H9 (cell line): Measurements from ENCODE around the gene AGTRAP. TPM values are rescaled to one million over a fixed set of nuclear protein-coding genes. Genes with fewer than 3 reads are reported as not detected.

ENCODE experiments used
- DNase-seq: peaks from one replicate; pipeline ENCODE4 v3.0.0-alpha.2; 2017
- H2AFZ ChIP-seq: one replicate; pipeline ENCODE4 v1.6.1; 2013; ENCODE audit warnings: mild to moderate bottlenecking, low read length, control low read depth, moderate library complexity
- H2AK5ac ChIP-seq: 2 replicates; pipeline ENCODE4 v1.6.1; 2013; ENCODE audit warnings: low read length, control low read depth, mixed read lengths; ENCODE audit not compliant: insufficient read length
- H2BK120ac ChIP-seq: one replicate; pipeline ENCODE4 v1.6.1; 2013; ENCODE audit warnings: low read depth, mild to moderate bottlenecking, low read length, control low read depth, inconsistent platforms; ENCODE audit not compliant: poor library complexity, severe bottlenecking
- H2BK12ac ChIP-seq: 2 replicates; pipeline ENCODE4 v1.6.1; 2013; ENCODE audit warnings: low read length, control low read depth, mixed read lengths, low read depth; ENCODE audit not compliant: insufficient read length
- H2BK15ac ChIP-seq: 2 replicates; pipeline ENCODE4 v1.6.1; 2013; ENCODE audit warnings: low read depth, low read length, control low read depth
- H2BK20ac ChIP-seq: one replicate; pipeline ENCODE4 v1.6.1; 2013; ENCODE audit warnings: low read depth, mild to moderate bottlenecking, low read length, control low read depth, inconsistent platforms; ENCODE audit not compliant: poor library complexity, severe bottlenecking
- H2BK5ac ChIP-seq: 2 replicates; pipeline ENCODE4 v1.6.1; 2013; ENCODE audit warnings: low read length, control low read depth, mixed read lengths; ENCODE audit not compliant: insufficient read length
- H3K14ac ChIP-seq: 2 replicates; pipeline ENCODE4 v1.6.1; 2013; ENCODE audit warnings: low read length, control low read depth; ENCODE audit not compliant: insufficient read depth
- H3K18ac ChIP-seq: 2 replicates; pipeline ENCODE4 v1.6.1; 2013; ENCODE audit warnings: low read depth, mild to moderate bottlenecking, mixed read lengths, low read length, control low read depth; ENCODE audit not compliant: insufficient read length
- H3K23ac ChIP-seq: 2 replicates; pipeline ENCODE4 v1.6.1; 2013; ENCODE audit warnings: low read length, control low read depth, mixed read lengths, low read depth; ENCODE audit not compliant: insufficient read length
- H3K23me2 ChIP-seq: 2 replicates; pipeline ENCODE4 v1.6.1; 2013; ENCODE audit warnings: low read depth, mild to moderate bottlenecking, mixed read lengths, low read length, control low read depth; ENCODE audit not compliant: insufficient read length, poor library complexity, severe bottlenecking
- H3K27ac ChIP-seq: 2 replicates; pipeline ENCODE4 v1.5.1; 2013; ENCODE audit warnings: low read length, control low read depth, mixed read lengths, low read depth; ENCODE audit not compliant: insufficient read length
- H3K27me3 ChIP-seq: 2 replicates; pipeline ENCODE4 v1.6.1; 2013; ENCODE audit warnings: low read length, control low read depth, inconsistent platforms; ENCODE audit not compliant: insufficient read depth
- H3K4ac ChIP-seq: 2 replicates; pipeline ENCODE4 v1.6.1; 2013; ENCODE audit warnings: low read depth, mild to moderate bottlenecking, control low read depth, inconsistent platforms, low read length, moderate library complexity
- H3K4me1 ChIP-seq: 2 replicates; pipeline ENCODE4 v1.6.1; 2013; ENCODE audit warnings: low read length, control low read depth, inconsistent platforms; ENCODE audit not compliant: insufficient read depth
- H3K4me2 ChIP-seq: 2 replicates; pipeline ENCODE4 v1.6.1; 2013; ENCODE audit warnings: low read length, control low read depth, mixed read lengths; ENCODE audit not compliant: insufficient read length, insufficient read depth
- H3K56ac ChIP-seq: 2 replicates; pipeline ENCODE4 v1.6.1; 2013; ENCODE audit warnings: low read depth, mild to moderate bottlenecking, mixed read lengths, low read length, control low read depth; ENCODE audit not compliant: insufficient read length
- H3K79me1 ChIP-seq: 2 replicates; pipeline ENCODE4 v1.6.1; 2013; ENCODE audit warnings: low read depth, mild to moderate bottlenecking, moderate library complexity, low read length, control low read depth, inconsistent platforms; ENCODE audit not compliant: insufficient read depth, poor library complexity, severe bottlenecking
- H3K79me2 ChIP-seq: 2 replicates; pipeline ENCODE4 v1.6.1; 2013; ENCODE audit warnings: low read length, control low read depth, inconsistent platforms; ENCODE audit not compliant: insufficient read depth
- H3K9ac ChIP-seq: 2 replicates; pipeline ENCODE4 v1.6.1; 2013; ENCODE audit warnings: low read length, control low read depth, mixed read lengths; ENCODE audit not compliant: insufficient read length; ENCODE audit errors: extremely low read depth
- H3K9me3 ChIP-seq: one replicate; pipeline ENCODE4 v1.6.1; 2013; ENCODE audit warnings: low read depth, low read length, inconsistent platforms; ENCODE audit not compliant: control insufficient read depth
- H3T11ph ChIP-seq: one replicate; pipeline ENCODE4 v1.6.1; 2013; ENCODE audit warnings: mild to moderate bottlenecking, low read length, control low read depth, inconsistent platforms
- H4K20me1 ChIP-seq: one replicate; pipeline ENCODE4 v1.6.1; 2013; ENCODE audit not compliant: control insufficient read depth, insufficient read length, insufficient read depth
- H4K5ac ChIP-seq: 2 replicates; pipeline ENCODE4 v1.6.1; 2013; ENCODE audit warnings: low read depth, mild to moderate bottlenecking, mixed read lengths, low read length, control low read depth; ENCODE audit not compliant: insufficient read length
- H4K8ac ChIP-seq: replicated peaks from 2 replicates; pipeline ENCODE4 v1.6.1; 2013; ENCODE audit warnings: low read length, control low read depth, mixed read lengths, low read depth; ENCODE audit not compliant: insufficient read length
- H4K91ac ChIP-seq: 2 replicates; pipeline ENCODE4 v1.6.1; 2013; ENCODE audit warnings: low read depth, mild to moderate bottlenecking, moderate library complexity, mixed read lengths, low read length, control low read depth; ENCODE audit not compliant: insufficient read length
- H3K27ac Mint-ChIP-seq, 3 experiments: 2 replicates in 2 of 3; 3 replicates in 1 of 3; pipeline ENCODE4 v1.8.0; 2020 to 2021; ENCODE audit warnings: mixed read lengths in 3 of 3, mild to moderate bottlenecking in 1 of 3, moderate library complexity in 1 of 3
- H3K27me3 Mint-ChIP-seq: 2 replicates; pipeline ENCODE4 v1.8.0; 2021; ENCODE audit warnings: low read depth, mild to moderate bottlenecking, moderate library complexity, mixed read lengths
- H3K36me3 Mint-ChIP-seq, 3 experiments: 2 replicates in 2 of 3; 3 replicates in 1 of 3; pipeline ENCODE4 v1.8.0; 2020 to 2021; ENCODE audit warnings: low read depth in 3 of 3, mixed read lengths in 3 of 3; ENCODE audit not compliant: insufficient read depth in 1 of 3
- H3K4me1 Mint-ChIP-seq, 2 experiments: 2 replicates each; pipeline ENCODE4 v1.8.0; 2020; ENCODE audit warnings: mixed read lengths in 2 of 2
- H3K4me3 Mint-ChIP-seq, 2 experiments: 2 replicates in 1 of 2; 3 replicates in 1 of 2; pipeline ENCODE4 v1.8.0; 2020 to 2021; ENCODE audit warnings: mild to moderate bottlenecking in 2 of 2, mixed read lengths in 2 of 2, moderate library complexity in 1 of 2
- H3K9me3 Mint-ChIP-seq, 2 experiments: 2 replicates in 1 of 2; 3 replicates in 1 of 2; pipeline ENCODE4 v1.8.0; 2020; ENCODE audit warnings: mild to moderate bottlenecking in 2 of 2, mixed read lengths in 2 of 2, moderate library complexity in 1 of 2
- WGBS: extraction: QIAGEN DNeasy Blood & Tissue Kit; methylation state at CpG from one replicate; pipeline ENCODE4 v1.1.7; 2013; ENCODE audit warnings: missing lambda C conversion rate, low lambda C conversion rate, mixed read lengths; ENCODE audit not compliant: insufficient read length; ENCODE audit errors: extremely low coverage; 5-methylcytosine and 5-hydroxymethylcytosine counted together
- total RNA-seq: library from RNA; stranded (reverse); gene quantifications from 2 replicates; pipeline ENCODE4 v1.2.1, GENCODE V29; 2021
- TF ChIP-seq, protein P1 (sequence below): fragments of 200-600 bp; sonication (generic); conservative IDR thresholded peaks from 3 replicates; pipeline ENCODE4 v1.8.0; 2021; ENCODE audit warnings: antibody characterized with exemption, mild to moderate bottlenecking

Gene AGTRAP
- total RNA-seq, 1 experiment from 2014 or later, result 60.9 TPM

DNA sequence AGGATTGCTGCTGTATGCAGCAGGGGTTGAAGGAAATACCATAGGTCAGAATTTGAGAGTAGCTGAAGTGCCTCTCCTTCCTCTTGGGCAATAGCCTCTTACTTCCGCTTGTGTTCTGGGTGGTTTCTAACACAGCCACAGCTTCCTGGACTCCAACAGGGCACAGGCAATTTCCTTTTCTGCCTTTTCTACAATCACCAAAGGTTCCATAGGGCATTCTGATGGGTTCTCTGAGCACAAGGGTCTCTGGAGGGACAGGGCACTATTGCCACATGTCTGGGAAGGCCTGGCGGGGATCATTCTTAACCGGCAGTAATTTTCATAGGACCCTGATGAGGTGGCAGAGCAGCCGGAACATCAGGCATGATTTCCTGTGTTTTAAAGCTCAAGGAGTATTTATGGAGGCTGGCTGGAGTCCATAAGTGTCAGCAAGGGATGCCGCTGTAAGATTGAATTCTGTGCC, 5.5 kb upstream of the AGTRAP start:
- Histone ChIP-seq H4K5ac (no peak overlapping the region), H2BK15ac (no peak overlapping the region), H3K79me1 (no peaks in the 10 kb centered on the region), H2BK120ac (no peak overlapping the region), H3K56ac (no peak overlapping the region), H3K27ac (no peak overlapping the region), H3K23me2 (no peaks in the 10 kb centered on the region), H2BK5ac (no peak overlapping the region), H3K14ac (no peak overlapping the region), H4K8ac (no peak overlapping the region), H2AK5ac (no peak overlapping the region), H3K4me1 (peaks cover 8% of the 10 kb centered on the region), H3T11ph (no peak overlapping the region), H3K18ac (no peak overlapping the region), H3K23ac (no peak overlapping the region), H3K4ac (no peak overlapping the region), H3K4me2 (no peak overlapping the region), H2BK12ac (no peak overlapping the region), H4K91ac (no peak overlapping the region), H2BK20ac (no peak overlapping the region), H2AFZ (no peak overlapping the region), H3K79me2 (no peaks in the 10 kb centered on the region), H3K9ac (no peak overlapping the region), H3K27me3 (no peaks in the 10 kb centered on the region), H4K20me1 (no peaks in the 10 kb centered on the region), H3K9me3 (no peaks in the 10 kb centered on the region)
- TF ChIP-seq, protein P1, sequence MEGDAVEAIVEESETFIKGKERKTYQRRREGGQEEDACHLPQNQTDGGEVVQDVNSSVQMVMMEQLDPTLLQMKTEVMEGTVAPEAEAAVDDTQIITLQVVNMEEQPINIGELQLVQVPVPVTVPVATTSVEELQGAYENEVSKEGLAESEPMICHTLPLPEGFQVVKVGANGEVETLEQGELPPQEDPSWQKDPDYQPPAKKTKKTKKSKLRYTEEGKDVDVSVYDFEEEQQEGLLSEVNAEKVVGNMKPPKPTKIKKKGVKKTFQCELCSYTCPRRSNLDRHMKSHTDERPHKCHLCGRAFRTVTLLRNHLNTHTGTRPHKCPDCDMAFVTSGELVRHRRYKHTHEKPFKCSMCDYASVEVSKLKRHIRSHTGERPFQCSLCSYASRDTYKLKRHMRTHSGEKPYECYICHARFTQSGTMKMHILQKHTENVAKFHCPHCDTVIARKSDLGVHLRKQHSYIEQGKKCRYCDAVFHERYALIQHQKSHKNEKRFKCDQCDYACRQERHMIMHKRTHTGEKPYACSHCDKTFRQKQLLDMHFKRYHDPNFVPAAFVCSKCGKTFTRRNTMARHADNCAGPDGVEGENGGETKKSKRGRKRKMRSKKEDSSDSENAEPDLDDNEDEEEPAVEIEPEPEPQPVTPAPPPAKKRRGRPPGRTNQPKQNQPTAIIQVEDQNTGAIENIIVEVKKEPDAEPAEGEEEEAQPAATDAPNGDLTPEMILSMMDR, result no peak
- no CpG with 5 or more reads among the region's 5 CpGs for WGBS
- 0 out of 7 replicates have a peak overlapping the region, but pooled peaks of 1 of the 3 experiments have one; percentile 32 for H3K27ac Mint-ChIP-seq
- no peak overlapping the region for H3K4me3 Mint-ChIP-seq
- H3K4me1 Mint-ChIP-seq, result peaks cover 41 to 46% of the 10 kb centered on the region in 2 experiments
- H3K27me3 Mint-ChIP-seq, result no peaks in the 10 kb centered on the region; the same call in none of the 2 replicates
- no peaks in the 10 kb centered on the region; a peak in 1 of 5 replicates for H3K9me3 Mint-ChIP-seq
- DNase-seq, result no peak
- no peaks in the 10 kb centered on the region for H3K36me3 Mint-ChIP-seq
